Activated CD4-positive, alpha-beta T cell treated with anti-CD3 and anti-CD28 coated beads for 36 hours (primary cell): ENCODE data around the gene LEMD2. TPM values are rescaled to one million over a fixed set of nuclear protein-coding genes. Genes with fewer than 3 reads are reported as not detected.

ENCODE experiments used
- ATAC-seq: fragments of 200-7000 bp; cut with Tn5 transposase; one replicate; pipeline ENCODE4 v1.10.0; 2021; ENCODE audit warnings: mild to moderate bottlenecking, moderate library complexity
- CTCF ChIA-PET: fragments of 350-600 bp; sonication (Branson Sonifier 250); formaldehyde crosslinking; loops from one replicate; lab custom pipeline; 2021; ENCODE audit warnings: antibody characterized with exemption; lab: Charles Lee
- POLR2A ChIA-PET: fragments of 350-600 bp; sonication (Branson Sonifier 250); formaldehyde crosslinking; loops from one replicate; lab custom pipeline; 2021; ENCODE audit warnings: antibody characterized with exemption, inconsistent platforms; lab: Charles Lee
- DNase-seq: peaks from one replicate; pipeline ENCODE4 v3.0.0-alpha.2; 2020
- H3K27ac Mint-ChIP-seq: one replicate; pipeline ENCODE4 v1.8.0; 2021; ENCODE audit warnings: mixed read lengths
- H3K27me3 Mint-ChIP-seq: one replicate; pipeline ENCODE4 v1.8.0; 2021; ENCODE audit warnings: mixed read lengths
- H3K36me3 Mint-ChIP-seq: one replicate; pipeline ENCODE4 v1.8.0; 2021; ENCODE audit warnings: low read depth, mixed read lengths
- H3K4me1 Mint-ChIP-seq: one replicate; pipeline ENCODE4 v1.8.0; 2021; ENCODE audit warnings: mixed read lengths
- H3K4me3 Mint-ChIP-seq: one replicate; pipeline ENCODE4 v1.8.0; 2021; ENCODE audit warnings: mild to moderate bottlenecking, moderate library complexity, mixed read lengths
- H3K9me3 Mint-ChIP-seq: one replicate; pipeline ENCODE4 v1.8.0; 2021; ENCODE audit warnings: low read depth, mixed read lengths
- intact Hi-C, 2 experiments: fragments of 100-400 bp; cut with DNase I in 1 of 2; cut with micrococcal nuclease in 1 of 2; formaldehyde crosslinking; loops; one replicate each; pipeline versions ENCODE4 v1.14.2 to v1.15.1; 2022 to 2024; cut with DNase I, micrococcal nuclease
- total RNA-seq, 2 experiments: library from RNA; stranded (reverse); gene quantifications; one replicate each; pipeline ENCODE4 v1.2.3, GENCODE V29; 2021

The LEMD2 gene
- total RNA-seq, 2 experiments from 2014 or later = 55.2 to 61.5 TPM

- no peak overlapping the region for H3K27ac Mint-ChIP-seq
- CTCF ChIA-PET = interaction anchor here (0.6 kb wide), 1 partner anchor 75 kb away, joined by 3 read pairs; no protein-coding TSS in a partner anchor
- H3K4me3 Mint-ChIP-seq = no peak overlapping the region
- no peaks in the 10 kb centered on the region for H3K36me3 Mint-ChIP-seq
- no peak for ATAC-seq
- no peaks in the 10 kb centered on the region for H3K9me3 Mint-ChIP-seq
- DNase-seq = no peak
- H3K27me3 Mint-ChIP-seq = no peaks in the 10 kb centered on the region
- no peaks in the 10 kb centered on the region for H3K4me1 Mint-ChIP-seq
- intact Hi-C loops = no loop called here
- POLR2A ChIA-PET = no interaction called here
Measured at GRCh38 chr6:33732817-33733708, 55.9 kb downstream of the LEMD2 start.

- ATAC-seq (no peak), DNase-seq (no peak)
- ChIA-PET POLR2A (no interaction called here), CTCF (interaction anchor here (0.6 kb wide), 1 partner anchor 76 kb away, joined by 3 read pairs; no protein-coding TSS in a partner anchor)
- Mint-ChIP-seq H3K9me3 (no peaks in the 10 kb centered on the region), H3K36me3 (no peaks in the 10 kb centered on the region), H3K4me3 (no peak overlapping the region), H3K4me1 (no peaks in the 10 kb centered on the region), H3K27ac (no peak overlapping the region), H3K27me3 (no peaks in the 10 kb centered on the region)
- intact Hi-C loops = no loop called here
Measured at GRCh38 chr6:33732385-33732784, 56.5 kb downstream of the LEMD2 start.

- Mint-ChIP-seq H3K27ac (no peak overlapping the region), H3K9me3 (no peaks in the 10 kb centered on the region), H3K4me1 (no peaks in the 10 kb centered on the region), H3K27me3 (no peaks in the 10 kb centered on the region), H3K4me3 (no peak overlapping the region), H3K36me3 (no peaks in the 10 kb centered on the region)
- no peak for ATAC-seq
- DNase-seq = no peak
- ChIA-PET POLR2A (no interaction called here), CTCF (interaction anchor here (0.7 kb wide), 2 partner anchors 8 to 10 kb away, joined by 3 read pairs; no protein-coding TSS in a partner anchor)
- intact Hi-C loops = no loop called here
Measured at GRCh38 chr6:33731751-33732282, 57.1 kb downstream of the LEMD2 start.

GRCh38 chr6:33731035-33731434 lies 57.9 kb downstream of the LEMD2 start:
- intact Hi-C loops = no loop called here
- no peak for ATAC-seq
- Mint-ChIP-seq H3K27me3 (no peaks in the 10 kb centered on the region), H3K27ac (no peak overlapping the region), H3K36me3 (no peaks in the 10 kb centered on the region), H3K9me3 (no peaks in the 10 kb centered on the region), H3K4me3 (no peak overlapping the region), H3K4me1 (no peaks in the 10 kb centered on the region)
- no peak for DNase-seq
- ChIA-PET CTCF (no interaction called here), POLR2A (no interaction called here)

- ChIA-PET POLR2A (no interaction called here), CTCF (no interaction called here)
- Mint-ChIP-seq H3K27me3 (no peaks in the 10 kb centered on the region), H3K9me3 (no peaks in the 10 kb centered on the region), H3K27ac (no peak overlapping the region), H3K4me1 (no peaks in the 10 kb centered on the region), H3K4me3 (no peak overlapping the region), H3K36me3 (no peaks in the 10 kb centered on the region)
- intact Hi-C loops = no loop called here
- no peak for DNase-seq
- ATAC-seq = no peak
Measured at GRCh38 chr6:33730611-33731010, 58.3 kb downstream of the LEMD2 start.

- H3K27me3 Mint-ChIP-seq = no peaks in the 10 kb centered on the region
- H3K9me3 Mint-ChIP-seq = no peaks in the 10 kb centered on the region
- ATAC-seq (no peak), DNase-seq (no peak)
- no peaks in the 10 kb centered on the region for H3K36me3 Mint-ChIP-seq
- H3K4me3 Mint-ChIP-seq = no peak overlapping the region
- H3K4me1 Mint-ChIP-seq = peaks cover 11% of the 10 kb centered on the region
- ChIA-PET POLR2A (no interaction called here), CTCF (no interaction called here)
- intact Hi-C loops = no loop called here
- H3K27ac Mint-ChIP-seq = no peak overlapping the region
Measured at GRCh38 chr6:33729059-33729458, 59.9 kb downstream of the LEMD2 start.

GRCh38 chr6:33728438-33728837 lies 60.5 kb downstream of the LEMD2 start:
- ATAC-seq (no peak), DNase-seq (no peak)
- intact Hi-C loops = no loop called here
- Mint-ChIP-seq H3K9me3 (no peaks in the 10 kb centered on the region), H3K4me3 (no peak overlapping the region), H3K36me3 (no peaks in the 10 kb centered on the region), H3K27me3 (no peaks in the 10 kb centered on the region), H3K4me1 (peaks cover 17% of the 10 kb centered on the region), H3K27ac (no peak overlapping the region)
- ChIA-PET POLR2A (no interaction called here), CTCF (interaction anchor here (0.5 to 1.5 kb wide), 3 partner anchors 13 to 296 kb away, joined by 3 read pairs; partner anchors contain the start of gene UQCC2)

- intact Hi-C loops = no loop called here
- Mint-ChIP-seq H3K27ac (no peak overlapping the region), H3K27me3 (no peaks in the 10 kb centered on the region), H3K4me1 (peaks cover 17% of the 10 kb centered on the region), H3K9me3 (no peaks in the 10 kb centered on the region), H3K4me3 (no peak overlapping the region), H3K36me3 (no peaks in the 10 kb centered on the region)
- no peak for ATAC-seq
- DNase-seq = no peak
- ChIA-PET POLR2A (no interaction called here), CTCF (interaction anchor here (0.5 to 1.5 kb wide), 3 partner anchors 13 to 297 kb away, joined by 3 read pairs; partner anchors contain the start of gene UQCC2)
Measured at GRCh38 chr6:33727932-33728331, 61.0 kb downstream of the LEMD2 start.

- POLR2A ChIA-PET = no interaction called here
- no peak overlapping the region for H3K4me3 Mint-ChIP-seq
- intact Hi-C loops = no loop called here
- peaks cover 17% of the 10 kb centered on the region for H3K4me1 Mint-ChIP-seq
- H3K27ac Mint-ChIP-seq = no peak overlapping the region
- no peaks in the 10 kb centered on the region for H3K36me3 Mint-ChIP-seq
- DNase-seq (no peak), ATAC-seq (no peak)
- no peaks in the 10 kb centered on the region for H3K9me3 Mint-ChIP-seq
- CTCF ChIA-PET = interaction anchor here (1.5 kb wide), 1 partner anchor 14 kb away, joined by 3 read pairs; no protein-coding TSS in a partner anchor
- H3K27me3 Mint-ChIP-seq = no peaks in the 10 kb centered on the region
Measured at GRCh38 chr6:33727126-33727525, 61.8 kb downstream of the LEMD2 start.

GRCh38 chr6:33726696-33727095 lies 62.2 kb downstream of the LEMD2 start:
- no peaks in the 10 kb centered on the region for H3K36me3 Mint-ChIP-seq
- H3K4me1 Mint-ChIP-seq = peaks cover 17% of the 10 kb centered on the region
- no peak overlapping the region for H3K27ac Mint-ChIP-seq
- POLR2A ChIA-PET = no interaction called here
- DNase-seq (no peak), ATAC-seq (no peak)
- H3K9me3 Mint-ChIP-seq = no peaks in the 10 kb centered on the region
- intact Hi-C loops = no loop called here
- CTCF ChIA-PET = interaction anchor here (0.9 to 1.5 kb wide), 3 partner anchors 11 to 26 kb away, joined by 3 read pairs; no protein-coding TSS in a partner anchor
- no peak overlapping the region for H3K4me3 Mint-ChIP-seq
- H3K27me3 Mint-ChIP-seq = no peaks in the 10 kb centered on the region

- H3K4me3 Mint-ChIP-seq = no peak overlapping the region
- H3K36me3 Mint-ChIP-seq = no peaks in the 10 kb centered on the region
- peaks cover 17% of the 10 kb centered on the region for H3K4me1 Mint-ChIP-seq
- CTCF ChIA-PET = interaction anchor here (0.9 to 1.1 kb wide), 2 partner anchors 11 to 25 kb away, joined by 3 read pairs; no protein-coding TSS in a partner anchor
- H3K9me3 Mint-ChIP-seq = no peaks in the 10 kb centered on the region
- POLR2A ChIA-PET = no interaction called here
- H3K27me3 Mint-ChIP-seq = no peaks in the 10 kb centered on the region
- no peak overlapping the region for H3K27ac Mint-ChIP-seq
- intact Hi-C loops = no loop called here
- ATAC-seq (no peak), DNase-seq (no peak)
Measured at GRCh38 chr6:33725891-33726673, 62.8 kb downstream of the LEMD2 start.
